T-helper 22 cell (primary cell): ENCODE data around the gene IMPACT.

ENCODE experiments used
- DNase-seq: peaks from one replicate; pipeline ENCODE4 v3.0.0-alpha.2; 2020; ENCODE audit warnings: low read depth

The IMPACT gene

GRCh38 chr18:24479371-24479770 is 52.9 kb downstream of the IMPACT start:
- DNase-seq = no peak

GRCh38 chr18:24482821-24483220 is 56.4 kb downstream of the IMPACT start:
- DNase-seq = no peak

DNA sequence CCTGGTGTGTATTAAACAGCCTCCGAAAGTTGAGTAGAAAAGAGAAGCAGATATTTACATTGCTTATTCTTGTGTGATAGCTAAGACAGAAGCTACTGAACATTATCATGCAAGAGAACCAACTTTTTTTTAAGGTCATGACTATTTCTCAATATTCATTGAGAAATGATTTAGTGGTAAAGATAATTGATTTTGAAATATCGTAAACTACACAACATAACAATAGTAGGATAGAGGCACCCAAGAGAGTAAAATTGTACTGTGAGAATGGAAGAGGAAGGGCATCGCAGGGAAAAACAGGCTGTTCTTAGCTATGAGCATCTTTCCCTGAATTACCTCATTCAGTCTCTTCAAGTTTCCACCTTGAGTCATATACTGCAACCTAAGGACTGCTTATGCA is 59.2 kb downstream of the IMPACT start:
- DNase-seq = no peak

- no peak for DNase-seq
Observed at GRCh38 chr18:24486684-24487083, 60.2 kb downstream of the IMPACT start.

DNA sequence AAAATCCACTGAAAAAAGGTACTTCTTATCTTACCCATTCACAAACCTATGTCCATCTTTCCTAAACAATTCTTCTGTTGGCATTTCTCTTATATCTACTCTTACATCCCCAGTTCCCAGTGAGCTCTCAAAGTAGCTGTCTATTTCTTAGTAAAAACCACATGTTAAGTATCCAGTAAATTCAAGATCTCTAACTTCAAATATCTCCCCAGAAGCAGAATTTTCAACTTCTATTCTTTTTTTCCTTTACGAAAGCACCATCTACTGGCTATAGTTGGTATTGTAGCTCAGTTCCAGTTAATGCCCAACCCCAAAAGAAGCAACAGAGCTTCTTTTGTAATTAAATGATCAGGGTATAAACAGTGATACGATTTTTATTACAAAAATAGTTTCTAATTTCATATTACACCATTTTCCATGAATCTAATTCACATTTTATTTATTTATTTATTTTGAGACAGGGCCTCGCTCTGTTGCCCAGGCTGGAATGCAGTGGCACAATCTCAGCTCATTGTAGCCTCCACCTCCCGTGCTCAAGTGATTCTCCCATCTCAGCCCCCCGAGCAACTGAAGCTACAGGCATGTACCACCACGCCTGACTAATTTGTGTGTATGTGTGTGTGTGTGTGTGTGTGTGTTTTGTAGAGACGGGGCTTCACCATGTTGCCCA is 62.5 kb downstream of the IMPACT start:
- DNase-seq = no peak

- no peak for DNase-seq
Observed at GRCh38 chr18:24490539-24490938, 64.1 kb downstream of the IMPACT start.

DNA sequence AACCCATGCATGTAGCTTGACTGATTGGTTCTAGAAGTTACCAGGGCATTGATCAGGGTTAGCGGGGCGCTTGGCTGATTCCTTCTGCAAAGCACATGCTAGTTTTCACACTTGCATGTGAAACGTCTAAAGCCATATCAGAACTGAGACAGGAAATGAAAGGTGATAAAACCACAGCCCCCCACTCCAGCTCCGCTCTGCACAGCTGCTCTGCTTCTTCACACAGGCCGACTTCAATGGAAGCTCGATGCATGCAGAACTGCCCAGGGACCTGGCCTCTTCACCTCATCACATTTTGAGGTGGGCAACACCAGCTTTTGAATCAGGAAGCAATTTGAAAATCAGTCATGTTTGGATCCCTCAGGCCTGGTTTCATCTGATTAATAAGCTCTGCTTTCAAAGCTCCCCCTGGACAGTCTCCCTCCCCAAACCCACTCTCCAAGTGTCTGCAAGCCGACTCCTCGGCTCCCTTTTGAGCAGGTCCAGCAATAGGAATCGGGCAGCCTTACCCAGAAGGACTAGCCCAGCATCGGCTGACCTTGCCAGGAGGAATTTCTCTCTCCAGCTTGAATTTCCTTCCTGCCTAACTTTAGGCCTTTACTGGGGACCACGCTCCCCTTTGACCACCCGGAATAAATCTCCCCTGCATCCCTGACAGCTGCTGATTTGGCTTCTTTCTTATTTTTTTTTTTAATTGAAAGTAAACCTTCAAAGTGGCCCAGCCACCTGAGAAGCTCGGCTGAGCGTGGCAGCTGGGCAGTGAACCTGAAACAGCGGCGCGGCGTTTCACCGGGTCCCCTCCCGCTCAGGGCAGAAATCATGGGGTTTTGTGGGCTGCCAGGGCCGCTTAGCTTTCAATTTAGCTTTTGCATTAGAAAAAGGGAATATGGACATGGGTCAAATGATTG is 65.7 kb downstream of the IMPACT start:
- no peak for DNase-seq

DNA sequence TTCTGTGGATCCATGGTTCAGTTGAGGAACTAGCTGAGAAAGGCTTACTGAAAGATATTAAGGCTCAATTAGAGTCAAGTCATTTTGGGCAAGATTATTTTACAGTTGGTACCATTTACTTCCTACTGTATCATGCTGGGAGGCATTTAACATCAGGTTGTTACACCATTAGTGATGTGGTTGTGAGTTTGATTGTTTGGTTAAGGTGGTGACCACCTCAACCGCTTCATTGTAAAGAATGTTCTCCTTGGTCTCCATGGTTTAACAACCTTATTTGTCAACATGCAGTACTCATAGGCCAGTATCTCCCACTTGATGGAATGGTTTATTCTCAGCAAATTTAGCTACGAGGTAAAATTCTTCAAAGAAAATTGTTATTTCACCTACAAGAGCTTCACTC is 68.1 kb downstream of the IMPACT start:
- no peak for DNase-seq

GRCh38 chr18:24497031-24497754 is 70.7 kb downstream of the IMPACT start:
- DNase-seq = no peak

DNA sequence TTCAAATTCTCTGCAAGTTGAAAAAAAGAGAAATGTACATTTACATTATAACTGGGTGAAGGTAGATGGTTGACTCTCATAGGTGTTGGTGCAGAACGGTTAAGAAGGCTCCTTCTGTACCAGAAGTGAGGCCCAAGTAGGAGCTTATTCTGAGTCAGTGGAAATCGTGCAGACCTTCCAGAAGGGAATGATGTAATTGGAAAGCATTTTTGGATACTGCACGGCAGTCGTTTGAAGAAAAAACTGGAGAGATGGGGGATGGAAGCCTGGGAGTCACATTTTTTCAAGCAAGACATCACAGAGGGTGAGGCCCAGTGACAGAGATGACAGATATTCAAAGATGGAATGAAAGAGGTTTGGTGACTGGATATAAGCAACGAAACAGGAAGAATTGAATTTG is 73.3 kb downstream of the IMPACT start:
- DNase-seq = no peak

DNA sequence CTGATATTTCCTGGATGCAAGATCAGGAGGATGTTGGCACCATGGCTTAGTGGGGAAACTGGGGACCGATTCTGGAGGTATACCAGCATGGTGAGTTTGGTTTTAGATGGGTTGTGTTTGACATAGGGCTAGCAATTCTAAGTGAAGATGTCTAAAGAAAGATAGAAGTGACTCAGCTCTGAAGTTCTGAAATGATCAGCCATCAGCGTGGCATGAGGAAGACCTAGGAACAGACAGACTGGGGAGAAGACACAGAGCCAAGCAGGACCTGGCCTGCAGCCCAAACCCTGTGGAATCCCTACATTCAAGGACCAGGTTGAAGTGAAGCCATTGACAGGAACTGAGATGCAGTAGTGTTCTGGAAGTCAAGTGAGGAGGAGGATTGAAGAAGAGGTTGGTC is 73.7 kb downstream of the IMPACT start:
- DNase-seq = no peak

- no peak for DNase-seq
Observed at GRCh38 chr18:24500766-24501165, 74.3 kb downstream of the IMPACT start.

- DNase-seq = no peak
Observed at GRCh38 chr18:24502667-24503523, 76.4 kb downstream of the IMPACT start.
